K562 (cell line): ENCODE data around the gene LAG3. TPM values are rescaled to one million over a fixed set of nuclear protein-coding genes. Genes with fewer than 3 reads are reported as not detected.

ENCODE experiments used
- ATAC-seq: fragments of 200-7000 bp; cut with Tn5 transposase; 3 replicates; pipeline ENCODE4 v1.9.1; 2020; ENCODE audit warnings: moderate library complexity
- BruUV-seq: library from RNA; stranded (reverse); fragments of 400-500 nt; replicated peaks from 2 replicates; lab custom pipeline; 2021; lab: Mats Ljungman, UMichigan
- CTCF ChIA-PET: fragments of 300-600 bp; formaldehyde crosslinking; extraction: SDS; loops from one replicate; lab custom pipeline; 2021; ENCODE audit warnings: low intra/inter-chr PET ratio; lab: Yijun Ruan, JAX
- POLR2A ChIA-PET: fragments of 300-600, 350-650 bp; sonication (Branson Sonifier 250); formaldehyde crosslinking; extraction: SDS; loops from one replicate; lab custom pipeline; 2021; ENCODE audit warnings: antibody characterized with exemption, inconsistent platforms; lab: Yijun Ruan, JAX
- DNase-seq, 4 experiments: peaks; one replicate each; pipeline versions ENCODE4 v3.0.0 to v3.0.0-alpha.2; 2011 to 2018; ENCODE audit warnings: low spot score in 3 of 4, mixed read lengths in 3 of 4; ENCODE audit errors: extremely low read depth in 1 of 4
- FAIRE-seq: peaks from 2 replicates; lab custom pipeline; 2011; peaks lifted over from hg19 to GRCh38; lab: Jason Lieb, UNC
- H2AFZ ChIP-seq: 2 replicates; pipeline ENCODE4 v1.6.0; 2011; ENCODE audit warnings: low read depth, low read length, control low read depth, inconsistent platforms
- H3K27ac ChIP-seq: fragments of 200-600 bp; 3 replicates; pipeline ENCODE4 v1.8.0; 2011; ENCODE audit warnings: low read depth, mild to moderate bottlenecking, control low read depth, inconsistent platforms, low read length, moderate library complexity, mixed read lengths; ENCODE audit errors: extremely low read depth
- H3K27me3 ChIP-seq, 2 experiments: fragments of 300-600 bp in 1 of 2; 2 replicates in 1 of 2; 3 replicates in 1 of 2; pipeline versions ENCODE4 v1.6.0 to v1.8.0; 2011; ENCODE audit warnings: inconsistent platforms in 2 of 2, low read length in 2 of 2, mild to moderate bottlenecking in 1 of 2, mixed read lengths in 1 of 2, moderate library complexity in 1 of 2; ENCODE audit not compliant: control insufficient read depth in 2 of 2, insufficient read depth in 2 of 2
- H3K36me3 ChIP-seq: fragments of 300-600 bp; 3 replicates; pipeline ENCODE4 v1.8.0; 2011; ENCODE audit warnings: mild to moderate bottlenecking, low read length, inconsistent platforms; ENCODE audit not compliant: control insufficient read depth, insufficient read depth
- H3K4me1 ChIP-seq, 2 experiments: fragments of 200-600 bp in 1 of 2; replicated peaks in 1 of 2; 2 replicates in 1 of 2; 3 replicates in 1 of 2; pipeline versions ENCODE4 v1.5.1 to v1.8.0; 2011; ENCODE audit warnings: inconsistent platforms in 2 of 2, low read length in 2 of 2, mild to moderate bottlenecking in 1 of 2, mixed read lengths in 1 of 2, moderate library complexity in 1 of 2; ENCODE audit not compliant: control insufficient read depth in 2 of 2, insufficient read depth in 2 of 2
- H3K4me2 ChIP-seq: 2 replicates; pipeline ENCODE4 v1.6.1; 2011; ENCODE audit warnings: low read length, control low read depth, inconsistent platforms, mixed read lengths; ENCODE audit not compliant: insufficient read depth
- H3K4me3 ChIP-seq: fragments of 200-600 bp; sonication (generic), shearing (Covaris generic); 2 replicates; pipeline ENCODE4 v1.5.1; 2016; ENCODE audit warnings: control low read depth, inconsistent platforms
- H3K79me2 ChIP-seq: fragments of 200-600 bp; 3 replicates; pipeline ENCODE4 v1.8.0; 2011; ENCODE audit warnings: low read length, inconsistent platforms; ENCODE audit not compliant: control insufficient read depth, insufficient read depth
- H3K9ac ChIP-seq, 2 experiments: 2 replicates each; pipeline versions ENCODE4 v1.6.0 to v1.6.1; 2011; ENCODE audit warnings: low read depth in 2 of 2, low read length in 2 of 2, control low read depth in 1 of 2, inconsistent platforms in 1 of 2, mild to moderate bottlenecking in 1 of 2, mixed read lengths in 1 of 2; ENCODE audit not compliant: insufficient read depth in 1 of 2
- H3K9me1 ChIP-seq: one replicate; pipeline ENCODE4 v1.6.0; 2011; ENCODE audit warnings: inconsistent platforms, mild to moderate bottlenecking, low read length, moderate library complexity; ENCODE audit not compliant: control insufficient read depth, insufficient read depth
- H3K9me3 ChIP-seq: replicated peaks from 2 replicates; pipeline ENCODE4 v1.5.1; 2011; ENCODE audit warnings: low read depth, low read length, inconsistent platforms; ENCODE audit not compliant: control insufficient read depth, insufficient read depth
- H4K20me1 ChIP-seq: replicated peaks from 2 replicates; pipeline ENCODE4 v1.6.1; 2011; ENCODE audit warnings: low read length, inconsistent platforms, mixed read lengths; ENCODE audit not compliant: control insufficient read depth, insufficient read depth
- CBX1 ChIP-seq: sonication (generic); IDR thresholded peaks from 2 replicates; pipeline ENCODE4 v1.6.1; 2016; ENCODE audit warnings: antibody characterized with exemption, low read depth, mild to moderate bottlenecking
- DIDO1 ChIP-seq: fragments of 450-650 bp; IDR thresholded peaks from 2 replicates; pipeline ENCODE4 v1.6.1; 2016; ENCODE audit warnings: low read depth, missing biosample characterization, missing genetic modification characterization
- PML ChIP-seq: IDR thresholded peaks from 2 replicates; pipeline ENCODE4 v1.6.1; 2012; ENCODE audit warnings: low read length, inconsistent platforms
- RFX1 ChIP-seq: fragments of 450-650 bp; IDR thresholded peaks from 2 replicates; pipeline ENCODE4 v1.6.1; 2016; ENCODE audit warnings: mild to moderate bottlenecking, moderate library complexity
- ZBTB7A ChIP-seq: IDR thresholded peaks from 2 replicates; pipeline ENCODE4 v1.6.1; 2011; ENCODE audit warnings: low read depth, mild to moderate bottlenecking, low read length, moderate library complexity, borderline replicate concordance; ENCODE audit not compliant: control insufficient read depth
- ZNF263 ChIP-seq: sonication (generic); formaldehyde crosslinking; IDR thresholded peaks from 2 replicates; pipeline ENCODE4 v1.8.0; 2022; ENCODE audit warnings: mild to moderate bottlenecking, missing genetic modification reagents, borderline replicate concordance
- ZNF3 ChIP-seq: fragments of 250-450 bp; sonication (Bioruptor Pico); IDR thresholded peaks from 2 replicates; pipeline ENCODE4 v1.5.0; 2021; ENCODE audit warnings: mild to moderate bottlenecking, moderate library complexity
- WGBS: fragments of 100-300 bp; shearing (Covaris generic); methylation state at CpG from one replicate; pipeline ENCODE4 v1.1.6; 2016; ENCODE audit warnings: low coverage, mixed read lengths; ENCODE audit not compliant: insufficient coverage; ENCODE audit errors: missing lambda C conversion rate; 5-methylcytosine and 5-hydroxymethylcytosine counted together
- in situ Hi-C: fragments of 300-500 bp; cut with MboI; formaldehyde crosslinking; loops from 4 replicates; pipeline ENCODE4 v1.15.0; 2018; ENCODE audit warnings: inconsistent platforms, mixed read lengths
- intact Hi-C: fragments of 100-400 bp; cut with micrococcal nuclease; formaldehyde crosslinking; loops from 2 replicates; pipeline ENCODE4 v1.14.2; 2022
- polyA plus RNA-seq, 8 experiments: library from polyadenylated mRNA; depleted of rRNA in 4 of 8; stranded (reverse) in 5 of 8; unstranded in 3 of 8; fragments of >200 nt; fragmentation: Nextera tagmentation in 2 of 8; fragmentation: Illumina TruSeq in 1 of 8; extraction: Ambion mirVana in 2 of 8; extraction: Trizol in 1 of 8; gene quantifications; 2 replicates each; pipeline versions ENCODE4 v1.2.1 to v1.2.3, GENCODE V29; 2011 to 2014; ENCODE audit warnings: inconsistent platforms in 1 of 8, missing spikeins in 1 of 8
- total RNA-seq, 7 experiments: library from RNA; depleted of rRNA in 6 of 7; stranded (reverse); fragments of >200 nt in 6 of 7; fragmentation: Illumina TruSeq in 2 of 7; extraction: Trizol in 2 of 7; gene quantifications; 2 replicates each; pipeline versions ENCODE4 v1.2.1 to v1.2.3, GENCODE V29; 2011 to 2021; ENCODE audit warnings: low replicate concordance in 1 of 7
- TF ChIP-seq, protein P1 (sequence below): fragments of 250-450 bp; sonication (Bioruptor Pico); IDR thresholded peaks from 2 replicates; pipeline ENCODE4 v1.8.0; 2021; ENCODE audit warnings: mild to moderate bottlenecking, moderate library complexity
- TF ChIP-seq, protein P2 (sequence below): fragments of 200-800 bp; sonication (Bioruptor generic); IDR thresholded peaks from 2 replicates; pipeline ENCODE4 v1.6.1; 2017; ENCODE audit warnings: missing genetic modification characterization, missing compliant biosample characterization
- TF ChIP-seq, protein P3 (sequence below): fragments of 250-450 bp; sonication (Bioruptor Pico); IDR thresholded peaks from 2 replicates; pipeline ENCODE4 v1.5.0; 2021
- TF ChIP-seq, protein P4 (sequence below): fragments of 450-650 bp; IDR thresholded peaks from 2 replicates; pipeline ENCODE4 v1.6.1; 2016; ENCODE audit warnings: borderline replicate concordance

Gene LAG3
- total and polyA plus RNA-seq, 9 of the 15 experiments (the other 6 are each of a cell fraction or from before 2014, with no cell fraction given): 0.07 to 0.66 (median 0.09) TPM; not detected in 1

DNA sequence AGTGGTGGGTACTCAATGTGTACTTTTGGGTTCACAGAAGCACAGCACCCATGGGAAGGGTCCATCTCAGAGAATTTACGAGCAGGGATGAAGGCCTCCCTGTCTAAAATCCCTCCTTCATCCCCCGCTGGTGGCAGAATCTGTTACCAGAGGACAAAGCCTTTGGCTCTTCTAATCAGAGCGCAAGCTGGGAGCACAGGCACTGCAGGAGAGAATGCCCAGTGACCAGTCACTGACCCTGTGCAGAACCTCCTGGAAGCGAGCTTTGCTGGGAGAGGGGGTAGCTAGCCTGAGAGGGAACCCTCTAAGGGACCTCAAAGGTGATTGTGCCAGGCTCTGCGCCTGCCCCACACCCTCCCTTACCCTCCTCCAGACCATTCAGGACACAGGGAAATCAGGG is 47.8 kb downstream of the LAG3 start (continued):
- TF ChIP-seq, protein P1, sequence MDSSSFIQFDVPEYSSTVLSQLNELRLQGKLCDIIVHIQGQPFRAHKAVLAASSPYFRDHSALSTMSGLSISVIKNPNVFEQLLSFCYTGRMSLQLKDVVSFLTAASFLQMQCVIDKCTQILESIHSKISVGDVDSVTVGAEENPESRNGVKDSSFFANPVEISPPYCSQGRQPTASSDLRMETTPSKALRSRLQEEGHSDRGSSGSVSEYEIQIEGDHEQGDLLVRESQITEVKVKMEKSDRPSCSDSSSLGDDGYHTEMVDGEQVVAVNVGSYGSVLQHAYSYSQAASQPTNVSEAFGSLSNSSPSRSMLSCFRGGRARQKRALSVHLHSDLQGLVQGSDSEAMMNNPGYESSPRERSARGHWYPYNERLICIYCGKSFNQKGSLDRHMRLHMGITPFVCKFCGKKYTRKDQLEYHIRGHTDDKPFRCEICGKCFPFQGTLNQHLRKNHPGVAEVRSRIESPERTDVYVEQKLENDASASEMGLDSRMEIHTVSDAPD (CRISPR knock-in tag): no peak
- no peak for TF ChIP-seq PML

DNA sequence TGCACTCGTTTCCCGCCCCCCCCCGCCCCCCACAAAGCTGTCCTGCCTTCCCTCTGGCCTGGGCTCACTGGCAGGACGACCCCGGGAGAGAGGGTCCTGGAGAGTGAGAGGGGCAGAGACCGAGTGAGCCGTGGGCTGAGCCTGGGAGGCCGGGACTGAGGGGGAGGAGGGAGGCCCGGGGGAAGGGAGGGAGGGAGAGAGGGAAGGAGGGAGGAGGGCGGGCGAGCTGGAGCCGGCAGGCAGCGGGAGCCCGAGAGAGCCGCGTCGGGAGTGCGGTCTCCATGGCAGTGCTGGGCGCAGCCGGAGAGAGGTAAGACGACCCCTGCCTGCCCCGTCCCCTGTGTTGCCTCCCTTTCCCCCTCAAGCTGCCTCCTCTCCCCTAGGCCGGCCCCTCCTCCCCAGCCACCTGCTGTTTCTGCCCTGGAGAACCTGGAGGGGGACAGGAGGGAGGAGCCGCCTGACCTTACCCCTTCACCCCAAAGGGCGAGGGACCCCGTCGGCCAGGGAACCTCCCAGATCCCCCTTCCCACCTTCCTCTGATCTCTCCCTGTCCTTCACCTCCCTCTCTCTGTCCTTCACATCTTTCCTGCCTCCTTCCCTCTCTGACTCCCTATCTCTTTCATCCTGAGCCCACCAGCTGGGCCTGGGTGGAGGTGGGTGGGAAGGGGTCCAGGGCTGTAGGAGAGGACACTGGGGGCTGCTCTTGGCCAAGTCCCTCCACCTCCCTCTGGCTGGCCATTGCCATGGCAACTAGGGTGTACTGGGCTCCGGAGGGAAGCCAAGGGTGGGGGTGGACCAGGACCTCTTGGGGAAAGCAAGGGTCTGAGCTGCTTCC is 49.5 kb downstream of the LAG3 start, which contains the start of gene GPR162:
GPR162 (plus strand) TSS at position 231 of the 835 bp plus-strand sequence. CDS start 2,078 bp downstream, outside the sequence.
- Histone ChIP-seq H3K27ac (no peak within 1 kb of the TSS), H3K9ac (peak within 1 kb of the TSS in 1 of 2 experiments; percentile 88; a peak in 3 of 4 replicates)
- TF ChIP-seq CBX1 (no peak), DIDO1 (tag) (no peak), RFX1 (peak; percentile 80), ZNF3 (CRISPR knock-in tag) (no peak), ZBTB7A (peak; percentile 33; the same call in 1 of the 2 replicates), ZNF263 (CRISPR knock-in tag) (peak; percentile 89)
- TF ChIP-seq, protein P2, sequence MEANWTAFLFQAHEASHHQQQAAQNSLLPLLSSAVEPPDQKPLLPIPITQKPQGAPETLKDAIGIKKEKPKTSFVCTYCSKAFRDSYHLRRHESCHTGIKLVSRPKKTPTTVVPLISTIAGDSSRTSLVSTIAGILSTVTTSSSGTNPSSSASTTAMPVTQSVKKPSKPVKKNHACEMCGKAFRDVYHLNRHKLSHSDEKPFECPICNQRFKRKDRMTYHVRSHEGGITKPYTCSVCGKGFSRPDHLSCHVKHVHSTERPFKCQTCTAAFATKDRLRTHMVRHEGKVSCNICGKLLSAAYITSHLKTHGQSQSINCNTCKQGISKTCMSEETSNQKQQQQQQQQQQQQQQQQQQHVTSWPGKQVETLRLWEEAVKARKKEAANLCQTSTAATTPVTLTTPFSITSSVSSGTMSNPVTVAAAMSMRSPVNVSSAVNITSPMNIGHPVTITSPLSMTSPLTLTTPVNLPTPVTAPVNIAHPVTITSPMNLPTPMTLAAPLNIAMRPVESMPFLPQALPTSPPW (CRISPR knock-in tag): peak; percentile 91
- TF ChIP-seq, protein P3, sequence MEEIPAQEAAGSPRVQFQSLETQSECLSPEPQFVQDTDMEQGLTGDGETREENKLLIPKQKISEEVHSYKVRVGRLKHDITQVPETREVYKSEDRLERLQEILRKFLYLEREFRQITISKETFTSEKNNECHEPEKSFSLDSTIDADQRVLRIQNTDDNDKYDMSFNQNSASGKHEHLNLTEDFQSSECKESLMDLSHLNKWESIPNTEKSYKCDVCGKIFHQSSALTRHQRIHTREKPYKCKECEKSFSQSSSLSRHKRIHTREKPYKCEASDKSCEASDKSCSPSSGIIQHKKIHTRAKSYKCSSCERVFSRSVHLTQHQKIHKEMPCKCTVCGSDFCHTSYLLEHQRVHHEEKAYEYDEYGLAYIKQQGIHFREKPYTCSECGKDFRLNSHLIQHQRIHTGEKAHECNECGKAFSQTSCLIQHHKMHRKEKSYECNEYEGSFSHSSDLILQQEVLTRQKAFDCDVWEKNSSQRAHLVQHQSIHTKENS (CRISPR knock-in tag): no peak
- TF ChIP-seq, protein P4, sequence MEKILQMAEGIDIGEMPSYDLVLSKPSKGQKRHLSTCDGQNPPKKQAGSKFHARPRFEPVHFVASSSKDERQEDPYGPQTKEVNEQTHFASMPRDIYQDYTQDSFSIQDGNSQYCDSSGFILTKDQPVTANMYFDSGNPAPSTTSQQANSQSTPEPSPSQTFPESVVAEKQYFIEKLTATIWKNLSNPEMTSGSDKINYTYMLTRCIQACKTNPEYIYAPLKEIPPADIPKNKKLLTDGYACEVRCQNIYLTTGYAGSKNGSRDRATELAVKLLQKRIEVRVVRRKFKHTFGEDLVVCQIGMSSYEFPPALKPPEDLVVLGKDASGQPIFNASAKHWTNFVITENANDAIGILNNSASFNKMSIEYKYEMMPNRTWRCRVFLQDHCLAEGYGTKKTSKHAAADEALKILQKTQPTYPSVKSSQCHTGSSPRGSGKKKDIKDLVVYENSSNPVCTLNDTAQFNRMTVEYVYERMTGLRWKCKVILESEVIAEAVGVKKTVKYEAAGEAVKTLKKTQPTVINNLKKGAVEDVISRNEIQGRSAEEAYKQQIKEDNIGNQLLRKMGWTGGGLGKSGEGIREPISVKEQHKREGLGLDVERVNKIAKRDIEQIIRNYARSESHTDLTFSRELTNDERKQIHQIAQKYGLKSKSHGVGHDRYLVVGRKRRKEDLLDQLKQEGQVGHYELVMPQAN: no peak

More for the DNA sequence above, 49.5 kb downstream of the LAG3 start, which contains the start of gene GPR162:
- WGBS: 0% methylated on average over 3 of the region's 28 CpGs
- Histone ChIP-seq H3K79me2 (no peaks in the 10 kb centered on the region), H2AFZ (peak within 1 kb of the TSS; percentile 83), H3K36me3 (no peaks in the 10 kb centered on the region), H4K20me1 (no peaks in the 10 kb centered on the region), H3K27me3 (peaks cover 0 to 4% of the 10 kb centered on the region in 2 experiments; a peak in 2 of 5 replicates), H3K4me3 (peak within 1 kb of the TSS; percentile 28), H3K9me1 (no peaks in the 10 kb centered on the region), H3K9me3 (no peaks in the 10 kb centered on the region), H3K4me1 (peaks cover 8 to 27% of the 10 kb centered on the region in 2 experiments; a peak in 4 of 5 replicates), H3K4me2 (peak within 1 kb of the TSS; percentile 68)
- ChIA-PET CTCF (interaction anchor here (1.3 kb wide), 1 partner anchor 68 kb away, joined by 3 read pairs; no protein-coding TSS in a partner anchor), POLR2A (interaction anchor here (0.6 to 1.1 kb wide), 3 partner anchors 9 to 739 kb away, joined by 3 to 4 read pairs (median 3); partner anchors contain the start of gene MLF2)
- no TSS peak for BruUV-seq
- intact Hi-C loops: loop anchor here (10.0 kb wide), 2 partner anchors 207 to 267 kb away; partner anchors contain the start of gene IFFO1
- in situ Hi-C loops: no loop called here
- ATAC-seq (peak; percentile 61), DNase-seq (peak; percentile 61 to 79 (median 72)), FAIRE-seq (no peak)
